Mesenchymal stem cell (in vitro differentiated cells and primary cell): Measurements from ENCODE around the gene TSPAN15.
A peak's percentile ranks its signal among the peaks of the same experiment; 100 is the strongest.

Experiments
- DNase-seq: peaks from one replicate; pipeline ENCODE4 v3.0.0-alpha.2; 2013
- H2AFZ ChIP-seq: one replicate; pipeline ENCODE4 v1.6.1; 2013; ENCODE audit warnings: low read depth, mild to moderate bottlenecking, control low read depth, inconsistent platforms, low read length, moderate library complexity
- H2AK5ac ChIP-seq: 2 replicates; pipeline ENCODE4 v1.6.1; 2013; ENCODE audit warnings: low read length, moderate library complexity, mild to moderate bottlenecking, inconsistent platforms; ENCODE audit not compliant: severe bottlenecking
- H2BK120ac ChIP-seq: one replicate; pipeline ENCODE4 v1.6.1; 2013; ENCODE audit warnings: low read depth, mild to moderate bottlenecking, inconsistent platforms, low read length, moderate library complexity
- H2BK12ac ChIP-seq, 2 experiments: one replicate each; pipeline ENCODE4 v1.6.1; 2013; ENCODE audit warnings: inconsistent platforms in 2 of 2, low read length in 2 of 2, mild to moderate bottlenecking in 2 of 2, moderate library complexity in 2 of 2, control low read depth in 1 of 2
- H2BK15ac ChIP-seq: one replicate; pipeline ENCODE4 v1.6.1; 2013; ENCODE audit warnings: mild to moderate bottlenecking, low read depth, inconsistent platforms; ENCODE audit not compliant: poor library complexity, severe bottlenecking
- H2BK5ac ChIP-seq: 2 replicates; pipeline ENCODE4 v1.6.1; 2013; ENCODE audit warnings: low read depth, mild to moderate bottlenecking, low read length, control low read depth, inconsistent platforms; ENCODE audit not compliant: poor library complexity, severe bottlenecking
- H3K14ac ChIP-seq, 2 experiments: one replicate each; pipeline ENCODE4 v1.6.1; 2013; ENCODE audit warnings: inconsistent platforms in 2 of 2, low read length in 2 of 2, control low read depth in 1 of 2, mild to moderate bottlenecking in 1 of 2, moderate library complexity in 1 of 2
- H3K18ac ChIP-seq, 2 experiments: one replicate each; pipeline ENCODE4 v1.6.1; 2013; ENCODE audit warnings: inconsistent platforms in 2 of 2, low read length in 2 of 2, control low read depth in 1 of 2, low read depth in 1 of 2, mild to moderate bottlenecking in 1 of 2
- H3K23ac ChIP-seq, 2 experiments: one replicate each; pipeline ENCODE4 v1.6.1; 2013; ENCODE audit warnings: inconsistent platforms in 2 of 2, low read length in 2 of 2, mild to moderate bottlenecking in 2 of 2, moderate library complexity in 2 of 2, control low read depth in 1 of 2
- H3K27ac ChIP-seq: 2 replicates; pipeline ENCODE4 v1.5.1; 2013; ENCODE audit warnings: mild to moderate bottlenecking, moderate library complexity, low read length, control low read depth, inconsistent platforms; ENCODE audit not compliant: poor library complexity, severe bottlenecking
- H3K27me3 ChIP-seq, 2 experiments: 2 replicates each; pipeline versions ENCODE4 v1.6.1 to v1.7.0; 2013; ENCODE audit warnings: low read length in 2 of 2, mild to moderate bottlenecking in 2 of 2, moderate library complexity in 2 of 2, control low read depth in 1 of 2, inconsistent platforms in 1 of 2; ENCODE audit not compliant: control insufficient read depth in 1 of 2, insufficient read depth in 1 of 2
- H3K36me3 ChIP-seq, 2 experiments: 2 replicates each; pipeline versions ENCODE4 v1.6.1 to v1.7.0; 2013; ENCODE audit warnings: low read length in 2 of 2, control low read depth in 1 of 2, inconsistent platforms in 1 of 2, low read depth in 1 of 2, mild to moderate bottlenecking in 1 of 2; ENCODE audit not compliant: insufficient read depth in 2 of 2, control insufficient read depth in 1 of 2
- H3K4ac ChIP-seq, 2 experiments: one replicate each; pipeline ENCODE4 v1.6.1; 2013; ENCODE audit warnings: inconsistent platforms in 2 of 2, low read length in 2 of 2, mild to moderate bottlenecking in 2 of 2, moderate library complexity in 2 of 2, control low read depth in 1 of 2, low read depth in 1 of 2
- H3K4me1 ChIP-seq: 2 replicates; pipeline ENCODE4 v1.6.1; 2013; ENCODE audit warnings: low read depth, low read length, control low read depth; ENCODE audit not compliant: control insufficient read depth, insufficient read depth
- H3K4me2 ChIP-seq: 2 replicates; pipeline ENCODE4 v1.6.1; 2013; ENCODE audit warnings: low read length, mild to moderate bottlenecking, inconsistent platforms; ENCODE audit not compliant: poor library complexity, severe bottlenecking
- H3K4me3 ChIP-seq, 2 experiments: 2 replicates each; pipeline versions ENCODE4 v1.5.1 to v1.7.0; 2013; ENCODE audit warnings: low read length in 2 of 2, mild to moderate bottlenecking in 2 of 2, control low read depth in 1 of 2, low read depth in 1 of 2; ENCODE audit not compliant: insufficient read depth in 1 of 2
- H3K79me1 ChIP-seq: replicated peaks from 2 replicates; pipeline ENCODE4 v1.6.1; 2013; ENCODE audit warnings: mild to moderate bottlenecking, control low read depth, low read length, inconsistent platforms; ENCODE audit not compliant: poor library complexity, severe bottlenecking
- H3K9ac ChIP-seq: 2 replicates; pipeline ENCODE4 v1.7.0; 2013; ENCODE audit warnings: mild to moderate bottlenecking, low read length, moderate library complexity
- H3K9me3 ChIP-seq: 2 replicates; pipeline ENCODE4 v1.7.0; 2013; ENCODE audit warnings: mild to moderate bottlenecking, low read length; ENCODE audit not compliant: control insufficient read depth
- H4K8ac ChIP-seq: one replicate; pipeline ENCODE4 v1.6.1; 2013; ENCODE audit warnings: inconsistent platforms, mild to moderate bottlenecking, low read length, moderate library complexity
- H4K91ac ChIP-seq: one replicate; pipeline ENCODE4 v1.6.1; 2013; ENCODE audit warnings: mild to moderate bottlenecking, low read length, inconsistent platforms
- WGBS: methylation state at CpG from one replicate; pipeline ENCODE4 v1.1.7; 2013; ENCODE audit warnings: mixed read lengths; 5-methylcytosine and 5-hydroxymethylcytosine counted together

Gene TSPAN15

DNA sequence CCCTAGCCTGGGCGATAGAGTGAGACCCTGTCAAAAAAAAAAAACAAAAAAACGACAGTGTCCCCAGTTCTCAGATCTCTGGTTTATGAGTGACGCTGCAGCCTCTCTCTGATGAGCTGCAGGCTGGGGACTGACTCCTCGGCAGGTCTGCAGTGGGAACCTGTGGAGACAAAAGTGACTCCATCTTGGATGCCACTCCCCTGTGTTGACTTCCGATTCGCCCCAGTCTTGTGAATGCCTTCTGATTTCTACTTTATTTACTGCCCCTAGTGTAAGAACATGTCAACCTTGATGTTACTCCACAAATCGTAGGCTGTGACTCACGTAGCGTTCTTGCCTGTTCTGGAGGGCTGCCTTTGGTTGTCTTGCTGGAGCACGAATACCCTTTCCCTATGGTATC, 40.8 kb upstream of the TSPAN15 start:
- peak overlapping the region; percentile 50 for H3K9ac ChIP-seq
- H3K23ac ChIP-seq: no peak overlapping the region
- no peaks in the 10 kb centered on the region for H3K9me3 ChIP-seq
- peaks cover 0 to 2% of the 10 kb centered on the region in 2 experiments for H3K27me3 ChIP-seq
- H3K14ac ChIP-seq: no peak overlapping the region
- H3K4me3 ChIP-seq: no peak overlapping the region
- H3K4ac ChIP-seq: no peak overlapping the region
- H3K4me2 ChIP-seq: no peak overlapping the region
- H2BK12ac ChIP-seq: no peak overlapping the region
- H3K18ac ChIP-seq: no peak overlapping the region
- H3K36me3 ChIP-seq: peaks cover 0 to 1% of the 10 kb centered on the region in 2 experiments
- DNase-seq: no peak
- H3K79me1 ChIP-seq: no peaks in the 10 kb centered on the region
- WGBS: 91% methylated on average over 10 of the region's 10 CpGs
- no peak overlapping the region for H4K8ac ChIP-seq
- H2BK15ac ChIP-seq: no peak overlapping the region
- H3K27ac ChIP-seq: no peak overlapping the region
- H2AK5ac ChIP-seq: no peak overlapping the region
- H3K4me1 ChIP-seq: peaks cover 14% of the 10 kb centered on the region
- H2BK120ac ChIP-seq: no peak overlapping the region
- H2BK5ac ChIP-seq: no peak overlapping the region
- H4K91ac ChIP-seq: no peak overlapping the region
- no peak overlapping the region for H2AFZ ChIP-seq

DNA sequence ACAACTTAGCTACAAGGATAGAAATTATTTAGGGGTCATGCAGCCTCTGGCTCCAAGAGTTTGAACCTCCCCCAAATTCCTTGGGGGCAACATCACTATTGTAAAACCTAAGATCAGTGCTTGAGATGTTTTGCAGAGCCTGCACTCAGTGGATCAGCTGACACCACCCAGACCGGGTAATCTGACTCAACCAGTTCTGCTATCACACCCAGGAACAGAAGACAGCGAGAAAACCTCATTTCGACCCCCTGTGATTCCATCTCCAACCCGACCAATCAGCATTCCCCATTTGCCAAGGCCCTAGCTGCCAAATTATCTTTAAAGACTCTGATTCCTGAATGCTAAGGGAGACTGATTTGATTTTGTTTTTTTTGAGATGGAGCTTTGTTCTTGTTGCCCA, 39.8 kb upstream of the TSPAN15 start:
- no peak overlapping the region for H3K23ac ChIP-seq
- H2AK5ac ChIP-seq: no peak overlapping the region
- H3K18ac ChIP-seq: no peak overlapping the region
- H3K79me1 ChIP-seq: no peaks in the 10 kb centered on the region
- peak overlapping the region; percentile 50 for H3K9ac ChIP-seq
- no peak overlapping the region for H2AFZ ChIP-seq
- H3K4me2 ChIP-seq: no peak overlapping the region
- H2BK120ac ChIP-seq: no peak overlapping the region
- H3K4me1 ChIP-seq: peaks cover 8% of the 10 kb centered on the region
- DNase-seq: no peak
- H3K4ac ChIP-seq: no peak overlapping the region
- H2BK12ac ChIP-seq: no peak overlapping the region
- no peak overlapping the region for H3K14ac ChIP-seq
- peaks cover 8 to 12% of the 10 kb centered on the region in 2 experiments for H3K27me3 ChIP-seq
- no peak overlapping the region for H2BK5ac ChIP-seq
- H4K91ac ChIP-seq: no peak overlapping the region
- no peaks in the 10 kb centered on the region for H3K9me3 ChIP-seq
- no peak overlapping the region for H2BK15ac ChIP-seq
- WGBS: 15% methylated on average over 1 of the region's 4 CpGs
- no peaks in the 10 kb centered on the region for H3K36me3 ChIP-seq
- no peak overlapping the region for H3K27ac ChIP-seq
- no peak overlapping the region for H3K4me3 ChIP-seq
- H4K8ac ChIP-seq: no peak overlapping the region

DNA sequence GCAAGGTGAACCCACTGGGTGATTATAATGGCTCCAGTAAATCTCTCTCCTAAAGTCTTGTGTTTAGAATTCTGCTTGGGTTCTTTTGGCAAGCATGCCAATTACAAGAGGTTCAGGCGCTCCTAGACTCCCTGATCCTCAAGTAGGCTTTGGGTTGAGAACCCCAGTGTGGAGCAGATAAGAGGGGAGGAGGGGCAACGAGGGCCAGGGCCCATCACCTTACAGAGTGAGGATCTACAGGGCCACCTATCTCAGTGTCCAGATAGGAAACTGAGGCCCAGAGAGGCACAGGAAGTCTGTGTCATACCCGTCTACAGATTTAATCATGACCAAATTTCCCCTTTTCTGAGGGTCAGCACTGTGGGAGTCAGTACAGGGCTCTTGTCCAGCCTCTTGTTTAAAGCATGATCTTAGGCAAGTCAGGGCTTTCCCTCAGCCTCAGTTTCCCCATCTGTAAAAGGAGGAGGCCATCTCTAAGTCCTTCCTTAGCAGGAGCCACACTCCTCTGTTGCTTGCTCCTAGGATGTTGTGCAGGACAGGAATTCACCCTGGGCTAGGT, 39.0 kb upstream of the TSPAN15 start:
- H4K91ac ChIP-seq: no peak overlapping the region
- no peak overlapping the region for H2BK15ac ChIP-seq
- H3K4me1 ChIP-seq: peaks cover 5% of the 10 kb centered on the region
- no peak overlapping the region for H2BK12ac ChIP-seq
- no peak overlapping the region for H2BK120ac ChIP-seq
- no peak overlapping the region for H3K4me3 ChIP-seq
- H3K14ac ChIP-seq: no peak overlapping the region
- WGBS: 81% methylated on average over 3 of the region's 3 CpGs
- DNase-seq: no peak
- H3K27me3 ChIP-seq: peaks cover 8 to 20% of the 10 kb centered on the region in 2 experiments
- no peak overlapping the region for H3K23ac ChIP-seq
- no peak overlapping the region for H3K4ac ChIP-seq
- H3K18ac ChIP-seq: no peak overlapping the region
- no peak overlapping the region for H2BK5ac ChIP-seq
- H3K79me1 ChIP-seq: no peaks in the 10 kb centered on the region
- H3K9ac ChIP-seq: no peak overlapping the region
- H3K9me3 ChIP-seq: no peaks in the 10 kb centered on the region
- no peak overlapping the region for H2AFZ ChIP-seq
- no peak overlapping the region for H3K27ac ChIP-seq
- H2AK5ac ChIP-seq: no peak overlapping the region
- H4K8ac ChIP-seq: no peak overlapping the region
- no peaks in the 10 kb centered on the region for H3K36me3 ChIP-seq
- H3K4me2 ChIP-seq: no peak overlapping the region

DNA sequence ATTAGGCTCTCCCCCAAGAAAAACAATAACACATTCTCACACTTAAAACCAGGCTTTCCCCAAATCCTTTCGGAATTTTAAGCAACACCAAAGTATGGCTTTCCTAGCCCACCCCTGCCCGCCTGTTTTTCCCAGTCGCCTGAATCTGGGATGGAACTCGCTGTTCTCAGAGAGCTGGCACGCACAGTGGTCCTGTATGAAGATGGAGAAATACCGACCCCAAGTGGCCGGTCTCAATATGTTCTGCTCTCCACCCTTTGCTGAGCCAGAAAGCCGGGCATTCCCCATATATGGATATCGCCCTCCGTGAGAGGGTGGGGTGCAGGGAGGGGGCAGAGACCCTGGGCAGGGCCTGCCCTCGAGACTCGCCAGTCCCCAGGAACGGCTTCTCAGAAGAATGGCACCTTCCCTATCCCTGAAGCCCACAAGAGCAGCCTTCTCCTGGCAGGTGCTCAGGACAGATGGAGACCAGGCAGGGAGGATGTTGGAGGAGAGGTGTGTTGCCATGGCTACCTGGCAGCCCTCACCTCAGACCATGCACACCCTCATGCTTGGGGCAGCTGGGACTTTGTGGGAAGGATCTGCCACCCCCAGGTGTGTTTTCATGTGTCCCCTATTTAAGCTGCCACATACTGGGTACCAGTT, 37.9 kb upstream of the TSPAN15 start:
- H3K4me2 ChIP-seq: peak overlapping the region; percentile 37
- H3K9me3 ChIP-seq: no peaks in the 10 kb centered on the region
- DNase-seq: peak; percentile 81
- H3K27me3 ChIP-seq: peaks cover 8 to 25% of the 10 kb centered on the region in 2 experiments
- WGBS: 5% methylated on average over 8 of the region's 13 CpGs
- H2AFZ ChIP-seq: no peak overlapping the region
- H2AK5ac ChIP-seq: no peak overlapping the region
- no peak overlapping the region for H2BK120ac ChIP-seq
- peaks cover 5% of the 10 kb centered on the region for H3K4me1 ChIP-seq
- no peak overlapping the region for H4K8ac ChIP-seq
- no peak overlapping the region for H3K27ac ChIP-seq
- no peaks in the 10 kb centered on the region for H3K36me3 ChIP-seq
- H3K14ac ChIP-seq: no peak overlapping the region
- no peak overlapping the region for H2BK15ac ChIP-seq
- H2BK12ac ChIP-seq: no peak overlapping the region
- no peak overlapping the region for H3K23ac ChIP-seq
- no peak overlapping the region for H2BK5ac ChIP-seq
- no peak overlapping the region for H3K4me3 ChIP-seq
- H3K9ac ChIP-seq: peak overlapping the region; percentile 15
- peak overlapping the region in 1 of 2 experiments; percentile 5 for H3K4ac ChIP-seq
- H3K18ac ChIP-seq: no peak overlapping the region
- H4K91ac ChIP-seq: no peak overlapping the region
- no peaks in the 10 kb centered on the region for H3K79me1 ChIP-seq
